GM21390 (cell line): ENCODE results near the gene DNAAF8.

Source experiments
- ATAC-seq: cut with Tn5 transposase; IDR thresholded peaks from one replicate; pipeline ENCODE4 v1.9.1; 2021; ENCODE audit not compliant: unreplicated experiment

DNAAF8 gene

DNA sequence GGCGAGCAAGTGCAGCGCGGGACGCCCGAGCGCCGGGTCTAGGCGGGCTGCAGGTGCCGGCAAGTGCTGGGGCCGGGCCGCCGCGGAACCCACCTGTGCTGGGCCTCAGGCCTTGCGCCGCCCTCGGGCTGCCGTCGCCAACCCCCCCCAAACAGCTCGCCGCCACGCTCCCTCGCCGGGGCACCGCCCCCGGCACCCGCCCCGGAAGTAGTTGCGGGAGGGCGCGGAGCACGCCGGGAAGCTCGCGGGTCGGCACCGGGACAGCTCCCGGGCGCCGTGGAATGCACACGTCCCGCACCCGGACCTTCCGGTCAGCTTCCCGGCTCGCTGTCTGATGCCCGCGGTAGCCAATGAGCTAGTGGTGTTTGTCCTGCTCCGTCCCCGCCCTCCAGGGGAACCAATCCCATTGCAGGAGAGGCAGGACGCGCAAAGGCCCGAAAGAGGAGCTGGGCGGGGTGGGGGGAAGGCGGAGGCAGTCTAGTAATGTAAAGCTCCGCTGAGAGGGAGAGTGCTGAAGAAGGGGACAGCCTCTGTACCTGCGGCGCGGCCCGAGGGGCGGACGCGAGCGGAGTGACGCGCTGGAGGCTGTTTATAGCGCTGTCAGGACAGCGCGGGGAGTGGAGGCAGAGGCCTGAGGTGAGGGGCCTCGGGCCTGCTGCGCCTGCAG lies at the start of gene DNAAF8, which contains the start of gene ANKS3:
Gene DNAAF8 (plus strand): TSS at position 475 of the 667 bp plus-strand sequence. CDS start 1,978 bp downstream, outside the sequence.
Gene ANKS3 (minus strand): TSS at position 209 of the 667 bp plus-strand sequence. CDS start 4,122 bp downstream, outside the sequence.
- ATAC-seq, result peak; percentile 71

- no peak for ATAC-seq
Measured at GRCh38 chr16:4684763-4685162, 49.6 kb upstream of the DNAAF8 start.

GRCh38 chr16:4685292-4685691 lies 49.0 kb upstream of the DNAAF8 start:
- ATAC-seq, result no peak

- no peak for ATAC-seq
Measured at GRCh38 chr16:4685776-4686496, 48.4 kb upstream of the DNAAF8 start.

- ATAC-seq, result no peak
Measured at GRCh38 chr16:4686497-4687210, 47.7 kb upstream of the DNAAF8 start.

GRCh38 chr16:4687416-4687815 lies 46.9 kb upstream of the DNAAF8 start:
- ATAC-seq, result no peak

GRCh38 chr16:4687946-4688673 lies 46.2 kb upstream of the DNAAF8 start:
- no peak for ATAC-seq

DNA sequence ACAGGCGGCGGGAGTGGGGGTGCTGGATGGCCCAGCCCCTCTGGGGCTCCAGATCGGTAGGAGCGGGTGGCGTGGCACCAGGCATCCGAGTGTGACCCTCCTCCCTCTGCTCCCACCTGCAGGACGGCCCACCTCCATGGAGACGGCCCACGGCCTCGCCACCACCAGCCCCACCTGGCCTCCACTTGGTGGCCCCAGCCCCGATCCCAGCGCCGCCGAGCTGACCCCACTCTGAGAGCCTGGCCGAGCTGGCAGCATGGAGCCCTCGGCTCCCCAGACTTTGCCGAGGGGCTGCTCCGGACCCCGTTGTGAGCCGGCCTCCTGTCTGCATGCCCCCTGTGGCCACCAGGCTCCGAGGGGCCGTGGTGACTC lies 45.7 kb upstream of the DNAAF8 start:
- no peak for ATAC-seq

- no peak for ATAC-seq
Measured at GRCh38 chr16:4689091-4689671, 45.2 kb upstream of the DNAAF8 start.

DNA sequence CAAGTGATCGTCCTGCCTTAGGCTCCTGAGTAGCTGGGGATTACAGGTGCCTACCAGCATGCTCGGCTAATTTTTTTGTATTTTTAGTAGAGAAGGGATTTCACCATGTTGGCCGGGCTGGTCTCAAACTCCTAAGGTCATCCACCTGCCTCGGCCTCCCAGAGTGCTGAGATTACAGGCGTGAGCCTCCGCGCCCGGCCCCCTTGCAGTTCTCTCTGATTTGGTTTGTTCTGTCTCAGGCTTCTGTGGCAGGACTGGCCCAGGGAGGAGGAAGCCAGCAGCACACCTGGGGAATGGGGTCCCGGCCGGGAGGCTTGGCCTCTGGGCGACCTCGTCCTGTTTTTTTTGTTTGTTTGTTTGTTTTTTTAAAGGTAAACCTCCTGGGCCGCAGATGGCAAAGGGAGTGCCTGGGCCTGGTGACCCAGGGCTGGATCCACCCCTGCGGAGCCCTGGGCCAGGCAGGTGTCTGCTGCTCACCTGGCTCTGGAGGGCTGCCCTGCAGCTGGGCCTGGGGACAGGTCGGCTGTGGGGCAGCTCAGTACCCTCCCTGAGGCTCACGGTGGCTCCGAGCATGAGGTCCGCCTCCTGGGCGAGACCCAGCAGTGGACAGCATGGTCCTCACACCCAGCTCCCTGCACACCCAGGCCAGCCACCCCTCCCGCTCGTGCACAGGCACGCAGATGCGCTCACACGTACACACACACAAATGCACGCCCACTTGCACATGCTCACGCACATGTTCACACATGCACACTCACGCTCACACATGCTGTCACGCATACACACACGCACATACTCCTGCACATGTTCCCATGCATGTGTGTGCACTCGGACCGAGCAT lies 44.3 kb upstream of the DNAAF8 start:
- ATAC-seq, result no peak

- no peak for ATAC-seq
Measured at GRCh38 chr16:4690946-4691665, 43.2 kb upstream of the DNAAF8 start.

DNA sequence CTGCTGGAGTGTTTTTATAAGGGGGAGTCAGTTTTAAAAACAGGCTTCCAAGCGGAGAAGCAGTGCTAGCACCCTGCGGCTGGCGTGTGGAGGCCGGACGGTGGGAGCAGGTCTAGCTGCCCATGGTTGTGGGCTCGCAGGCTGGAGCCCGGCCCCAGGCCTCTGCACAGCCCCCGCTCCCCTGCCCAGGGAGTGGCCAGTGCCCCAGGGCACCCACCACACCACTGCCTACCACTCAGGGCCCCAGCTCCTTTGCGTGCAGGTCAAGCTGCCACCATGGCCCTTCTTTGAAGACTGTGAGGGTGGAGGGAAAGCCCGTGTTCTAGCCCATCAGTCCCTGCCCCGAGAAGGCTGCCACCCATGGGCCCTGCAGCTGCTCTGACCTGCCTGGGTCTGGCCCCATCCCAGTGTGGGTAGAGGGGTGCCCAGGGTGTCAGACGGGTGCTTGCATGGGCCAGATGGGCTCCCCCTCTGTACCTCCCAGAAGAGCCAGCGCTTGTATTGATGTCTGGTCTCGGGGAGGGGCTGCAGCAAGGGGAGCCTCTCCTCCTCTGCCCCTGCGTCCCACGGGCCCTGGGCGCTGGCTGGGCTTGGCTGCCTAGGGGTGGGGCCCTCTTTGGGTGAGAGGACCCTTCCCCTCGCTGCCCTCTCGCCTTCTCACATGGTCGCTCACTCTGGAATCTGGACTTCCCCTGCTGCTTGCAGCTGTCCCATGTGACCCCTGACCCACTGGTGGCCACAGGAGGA lies 42.5 kb upstream of the DNAAF8 start:
- ATAC-seq, result no peak

DNA sequence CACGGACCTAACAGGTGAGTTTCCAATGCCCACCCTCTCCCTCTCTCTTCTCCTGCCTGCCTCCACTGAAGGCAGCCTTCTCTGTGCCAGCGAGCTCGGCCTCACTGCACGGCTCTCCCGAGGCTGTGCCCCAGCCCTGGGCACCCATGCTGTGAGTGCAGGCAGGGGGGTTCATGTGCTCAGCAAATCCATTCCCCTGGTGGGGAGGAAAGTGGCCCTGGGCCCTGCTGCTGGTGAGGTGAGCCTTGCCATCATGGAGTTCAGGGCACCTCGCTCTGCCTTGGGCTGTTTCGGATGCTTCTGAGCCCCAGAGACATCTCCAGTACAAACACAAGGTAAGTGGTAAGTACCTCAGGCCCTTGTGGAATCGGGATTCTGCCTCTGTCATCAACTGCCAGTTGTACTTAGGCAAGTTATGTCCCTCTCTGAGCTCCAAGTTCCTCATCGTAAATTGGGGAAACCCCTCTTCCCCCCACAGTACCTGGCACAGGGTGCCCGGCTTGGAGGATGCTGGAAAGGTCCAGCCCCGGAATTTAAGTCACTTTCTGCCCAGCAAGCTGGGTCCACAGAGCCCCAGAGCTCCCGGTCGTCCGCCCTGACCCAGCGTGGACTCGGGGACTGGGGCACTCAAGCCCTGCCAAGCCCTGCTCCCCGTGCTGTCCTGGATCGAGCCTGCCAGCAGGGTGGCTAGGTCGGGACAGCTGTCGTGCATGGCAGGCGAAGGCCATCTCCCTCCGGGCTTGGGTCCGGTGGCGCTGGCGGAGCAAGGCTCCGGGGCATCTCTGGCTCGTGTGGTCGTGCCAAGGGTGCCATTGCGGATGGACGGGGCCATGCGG lies 41.7 kb upstream of the DNAAF8 start:
- ATAC-seq, result peak; percentile 9

DNA sequence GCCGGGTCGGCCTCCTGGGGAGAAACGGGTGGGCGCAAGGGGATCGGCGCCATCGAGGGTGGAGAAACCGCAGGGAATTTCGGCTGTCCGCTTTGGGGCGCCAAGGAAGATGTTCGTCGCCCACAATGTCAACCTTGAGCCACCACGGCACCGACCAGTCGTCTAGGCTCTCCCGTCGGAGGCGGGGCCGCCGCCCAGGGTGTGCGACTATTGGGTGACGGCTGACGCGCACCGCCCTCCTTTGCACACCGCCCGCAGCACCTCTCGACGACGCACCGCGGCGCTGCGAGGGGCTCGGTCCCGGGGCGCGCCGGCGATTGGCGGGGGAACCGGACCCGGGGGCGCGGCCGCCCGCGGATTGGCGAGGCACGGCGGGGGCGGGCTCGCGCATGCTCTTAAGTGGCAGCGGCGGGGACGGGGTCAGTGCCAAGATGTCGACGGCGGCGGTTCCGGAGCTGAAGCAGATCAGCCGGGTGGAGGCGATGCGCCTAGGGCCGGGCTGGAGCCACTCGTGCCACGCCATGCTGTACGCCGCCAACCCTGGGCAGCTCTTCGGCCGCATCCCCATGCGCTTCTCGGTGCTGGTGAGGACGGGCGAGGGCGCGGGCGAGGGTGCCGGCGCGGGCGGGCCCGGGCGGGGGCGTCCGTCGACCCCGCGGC lies 40.9 kb upstream of the DNAAF8 start, which contains the start of gene NUDT16L1:
Gene NUDT16L1 (plus strand): TSS at position 267 of the 660 bp plus-strand sequence. CDS start 165 bp downstream, at position 432.
- peak; percentile 92 for ATAC-seq

DNA sequence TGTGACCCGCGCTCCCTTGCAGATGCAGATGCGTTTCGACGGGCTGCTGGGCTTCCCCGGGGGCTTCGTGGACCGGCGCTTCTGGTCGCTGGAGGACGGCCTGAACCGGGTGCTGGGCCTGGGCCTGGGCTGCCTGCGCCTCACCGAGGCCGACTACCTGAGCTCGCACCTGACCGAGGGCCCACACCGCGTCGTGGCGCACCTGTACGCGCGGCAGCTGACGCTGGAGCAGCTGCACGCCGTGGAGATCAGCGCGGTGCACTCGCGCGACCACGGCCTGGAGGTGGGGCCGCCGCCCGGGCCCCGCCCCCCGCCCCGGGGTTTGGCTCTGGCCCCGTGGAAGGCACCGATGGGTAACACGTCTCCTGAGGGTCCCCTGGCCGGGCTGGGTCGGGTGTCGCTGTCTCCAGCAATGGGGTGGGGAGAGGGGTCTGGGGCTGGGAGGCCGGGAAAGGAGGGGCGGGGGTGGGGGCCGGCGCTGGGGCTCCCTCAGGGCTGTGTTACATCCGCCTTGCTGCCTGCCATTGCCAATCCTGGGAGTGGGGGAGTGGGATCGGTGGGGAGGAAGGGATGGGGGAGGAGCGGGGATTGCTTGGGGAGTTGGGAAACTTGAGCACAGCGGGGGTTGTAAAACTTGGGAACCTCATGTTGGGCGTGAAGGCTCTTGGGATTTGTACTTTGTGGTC lies 40.2 kb upstream of the DNAAF8 start:
- ATAC-seq, result peak; percentile 1
